ENCODE results near the gene ATP1A4.
"Not testable (repeated sequence)": the region's sequence is repeated elsewhere in the genome, so short reads cannot be mapped to it uniquely, and the experiment has no call there.

ATP1A4 gene

DNA sequence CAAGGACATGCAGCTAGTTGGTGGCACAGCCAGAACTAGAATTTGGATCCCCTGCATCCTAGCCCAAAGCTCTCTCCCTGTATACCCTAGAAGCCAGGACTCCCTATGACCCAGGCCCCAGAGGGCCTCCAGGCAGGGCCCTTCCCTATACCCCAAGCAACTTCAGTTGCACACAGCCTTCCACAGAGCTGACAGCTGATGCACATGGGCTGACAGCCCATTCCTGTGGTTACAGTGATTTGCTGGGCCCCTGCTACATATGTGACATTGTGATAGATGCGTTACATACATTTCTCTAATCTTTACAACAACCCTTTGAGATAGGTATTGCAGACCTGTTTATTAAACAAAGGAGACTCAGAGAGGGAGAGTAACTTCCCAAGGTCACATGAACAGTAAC lies 30.0 kb upstream of the ATP1A4 start:
- Histone ChIP-seq H3K9me3 (ENCODE audit: severe bottlenecking) (no peaks in the 10 kb centered on the region), H3K36me3 (ENCODE audit: low read depth) (no peaks in the 10 kb centered on the region), H3K27ac (ENCODE audit: poor library complexity, severe bottlenecking) (no peak overlapping the region), H3K4me3 (ENCODE audit: severe bottlenecking) (no peak overlapping the region), H3K4me1 (ENCODE audit: insufficient read depth, poor library complexity, severe bottlenecking) (peaks cover 10% of the 10 kb centered on the region), H3K27me3 (ENCODE audit: insufficient read depth, poor library complexity, severe bottlenecking) (no peaks in the 10 kb centered on the region)
- TF ChIP-seq, protein P1, sequence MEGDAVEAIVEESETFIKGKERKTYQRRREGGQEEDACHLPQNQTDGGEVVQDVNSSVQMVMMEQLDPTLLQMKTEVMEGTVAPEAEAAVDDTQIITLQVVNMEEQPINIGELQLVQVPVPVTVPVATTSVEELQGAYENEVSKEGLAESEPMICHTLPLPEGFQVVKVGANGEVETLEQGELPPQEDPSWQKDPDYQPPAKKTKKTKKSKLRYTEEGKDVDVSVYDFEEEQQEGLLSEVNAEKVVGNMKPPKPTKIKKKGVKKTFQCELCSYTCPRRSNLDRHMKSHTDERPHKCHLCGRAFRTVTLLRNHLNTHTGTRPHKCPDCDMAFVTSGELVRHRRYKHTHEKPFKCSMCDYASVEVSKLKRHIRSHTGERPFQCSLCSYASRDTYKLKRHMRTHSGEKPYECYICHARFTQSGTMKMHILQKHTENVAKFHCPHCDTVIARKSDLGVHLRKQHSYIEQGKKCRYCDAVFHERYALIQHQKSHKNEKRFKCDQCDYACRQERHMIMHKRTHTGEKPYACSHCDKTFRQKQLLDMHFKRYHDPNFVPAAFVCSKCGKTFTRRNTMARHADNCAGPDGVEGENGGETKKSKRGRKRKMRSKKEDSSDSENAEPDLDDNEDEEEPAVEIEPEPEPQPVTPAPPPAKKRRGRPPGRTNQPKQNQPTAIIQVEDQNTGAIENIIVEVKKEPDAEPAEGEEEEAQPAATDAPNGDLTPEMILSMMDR (IDR thresholded peaks at IDR 0.05; ENCODE audit: poor library complexity, severe bottlenecking): no peak
- ATAC-seq (ENCODE audit: low read depth): no peak
- no peak for DNase-seq (ENCODE audit: low spot score)

GRCh38 chr1:160122978-160123495 lies 28.4 kb upstream of the ATP1A4 start:
- Histone ChIP-seq H3K27me3 (ENCODE audit: insufficient read depth, poor library complexity, severe bottlenecking) (no peaks in the 10 kb centered on the region), H3K9me3 (ENCODE audit: severe bottlenecking) (no peaks in the 10 kb centered on the region), H3K27ac (ENCODE audit: poor library complexity, severe bottlenecking) (no peak overlapping the region), H3K4me3 (ENCODE audit: severe bottlenecking) (no peak overlapping the region), H3K4me1 (ENCODE audit: insufficient read depth, poor library complexity, severe bottlenecking) (peaks cover 10% of the 10 kb centered on the region), H3K36me3 (ENCODE audit: low read depth) (no peaks in the 10 kb centered on the region)
- TF ChIP-seq, protein P1 (IDR thresholded peaks at IDR 0.05; ENCODE audit: poor library complexity, severe bottlenecking): no peak
- DNase-seq (ENCODE audit: low spot score): no peak
- no peak for ATAC-seq (ENCODE audit: low read depth)

DNA sequence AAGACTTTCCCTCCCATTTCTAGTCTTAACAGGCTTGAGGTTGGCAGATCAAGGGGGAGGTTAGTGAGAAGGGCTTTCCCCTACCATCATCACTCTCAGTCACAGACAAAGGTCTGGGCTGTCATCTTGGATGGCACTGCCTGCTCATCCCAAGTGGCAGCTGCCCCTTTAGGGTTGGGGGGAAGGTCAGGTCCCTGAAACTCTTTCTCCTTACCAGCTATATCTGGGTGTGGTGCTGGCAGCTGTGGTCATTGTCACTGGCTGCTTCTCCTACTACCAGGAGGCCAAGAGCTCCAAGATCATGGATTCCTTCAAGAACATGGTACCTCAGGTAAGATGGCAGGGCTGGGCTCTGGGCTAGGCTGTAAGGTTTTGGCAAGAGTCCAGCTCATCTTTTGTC lies 27.7 kb upstream of the ATP1A4 start:
- H3K4me3 ChIP-seq (ENCODE audit: severe bottlenecking): no peak overlapping the region
- TF ChIP-seq, protein P1 (IDR thresholded peaks at IDR 0.05; ENCODE audit: poor library complexity, severe bottlenecking): no peak
- H3K4me1 ChIP-seq (ENCODE audit: insufficient read depth, poor library complexity, severe bottlenecking): peaks cover 10% of the 10 kb centered on the region
- H3K27ac ChIP-seq (ENCODE audit: poor library complexity, severe bottlenecking): peak overlapping the region; percentile 39
- no peaks in the 10 kb centered on the region for H3K27me3 ChIP-seq (ENCODE audit: insufficient read depth, poor library complexity, severe bottlenecking)
- DNase-seq (ENCODE audit: low spot score) (no peak), ATAC-seq (ENCODE audit: low read depth) (no peak)
- no peaks in the 10 kb centered on the region for H3K9me3 ChIP-seq (ENCODE audit: severe bottlenecking)
- H3K36me3 ChIP-seq (ENCODE audit: low read depth): no peaks in the 10 kb centered on the region

GRCh38 chr1:160124705-160125478 lies 26.5 kb upstream of the ATP1A4 start:
- Histone ChIP-seq H3K36me3 (ENCODE audit: low read depth) (no peaks in the 10 kb centered on the region), H3K9me3 (ENCODE audit: severe bottlenecking) (no peaks in the 10 kb centered on the region), H3K4me1 (ENCODE audit: insufficient read depth, poor library complexity, severe bottlenecking) (peaks cover 10% of the 10 kb centered on the region), H3K27ac (ENCODE audit: poor library complexity, severe bottlenecking) (peak overlapping the region; percentile 39), H3K4me3 (ENCODE audit: severe bottlenecking) (no peak overlapping the region), H3K27me3 (ENCODE audit: insufficient read depth, poor library complexity, severe bottlenecking) (no peaks in the 10 kb centered on the region)
- ATAC-seq (ENCODE audit: low read depth) (peak; percentile 84), DNase-seq (ENCODE audit: low spot score) (no peak)
- TF ChIP-seq, protein P1 (IDR thresholded peaks at IDR 0.05; ENCODE audit: poor library complexity, severe bottlenecking): peak; percentile 34

DNA sequence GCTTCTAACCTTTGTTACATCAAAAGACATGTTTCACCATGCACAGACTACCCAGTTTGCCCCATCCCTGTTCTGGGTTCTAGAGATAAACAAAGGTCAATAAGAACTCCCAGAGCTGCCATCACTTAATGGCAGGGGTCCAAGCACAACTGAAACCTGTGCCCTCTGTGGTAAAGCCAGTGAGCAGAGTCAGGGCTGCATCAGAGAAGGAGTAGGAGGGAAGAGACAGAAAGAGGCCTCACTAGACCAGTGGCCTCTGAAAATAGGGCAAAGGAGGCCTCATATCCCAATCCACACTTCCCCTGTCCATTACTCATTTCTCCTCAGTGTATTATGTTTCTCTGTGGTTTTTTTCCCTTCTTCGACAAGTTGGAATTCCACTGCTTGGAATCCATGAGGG lies 25.7 kb upstream of the ATP1A4 start:
- Histone ChIP-seq H3K27ac (ENCODE audit: poor library complexity, severe bottlenecking) (peak overlapping the region; percentile 39), H3K4me1 (ENCODE audit: insufficient read depth, poor library complexity, severe bottlenecking) (peaks cover 10% of the 10 kb centered on the region), H3K36me3 (ENCODE audit: low read depth) (no peaks in the 10 kb centered on the region), H3K9me3 (ENCODE audit: severe bottlenecking) (no peaks in the 10 kb centered on the region), H3K27me3 (ENCODE audit: insufficient read depth, poor library complexity, severe bottlenecking) (no peaks in the 10 kb centered on the region), H3K4me3 (ENCODE audit: severe bottlenecking) (no peak overlapping the region)
- ATAC-seq (ENCODE audit: low read depth) (no peak), DNase-seq (ENCODE audit: low spot score) (no peak)
- TF ChIP-seq, protein P1 (IDR thresholded peaks at IDR 0.05; ENCODE audit: poor library complexity, severe bottlenecking): no peak

DNA sequence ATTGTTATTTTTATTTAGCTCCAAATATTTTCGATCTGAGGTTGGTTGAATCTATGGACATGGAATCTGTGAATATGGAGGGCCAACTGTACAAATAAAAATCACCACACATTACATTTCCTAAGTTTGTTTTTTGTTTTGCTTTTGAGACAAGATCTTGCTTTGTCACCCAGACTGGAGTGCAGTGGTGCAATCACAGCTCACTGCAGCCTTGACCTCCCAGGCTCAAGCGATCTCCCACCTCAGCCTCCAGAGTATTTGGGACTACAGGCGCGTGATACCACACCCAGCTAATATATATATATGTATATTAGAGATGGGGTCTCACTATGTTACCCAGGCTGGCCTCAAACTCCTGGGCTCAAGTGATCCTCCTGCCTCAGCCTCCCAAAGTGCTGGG lies 25.1 kb upstream of the ATP1A4 start:
- H3K4me1 ChIP-seq (ENCODE audit: insufficient read depth, poor library complexity, severe bottlenecking): peaks cover 10% of the 10 kb centered on the region
- ATAC-seq (ENCODE audit: low read depth); DNase-seq (ENCODE audit: low spot score): not testable (repeated sequence)

More for the DNA sequence above, 25.1 kb upstream of the ATP1A4 start:
- H3K9me3 ChIP-seq (ENCODE audit: severe bottlenecking); H3K4me3 ChIP-seq (ENCODE audit: severe bottlenecking); H3K27me3 ChIP-seq (ENCODE audit: insufficient read depth, poor library complexity, severe bottlenecking); H3K27ac ChIP-seq (ENCODE audit: poor library complexity, severe bottlenecking); H3K36me3 ChIP-seq (ENCODE audit: low read depth): not testable (repeated sequence)
